ENCODE measurements around the gene TWIST2.

The TWIST2 gene

DNA sequence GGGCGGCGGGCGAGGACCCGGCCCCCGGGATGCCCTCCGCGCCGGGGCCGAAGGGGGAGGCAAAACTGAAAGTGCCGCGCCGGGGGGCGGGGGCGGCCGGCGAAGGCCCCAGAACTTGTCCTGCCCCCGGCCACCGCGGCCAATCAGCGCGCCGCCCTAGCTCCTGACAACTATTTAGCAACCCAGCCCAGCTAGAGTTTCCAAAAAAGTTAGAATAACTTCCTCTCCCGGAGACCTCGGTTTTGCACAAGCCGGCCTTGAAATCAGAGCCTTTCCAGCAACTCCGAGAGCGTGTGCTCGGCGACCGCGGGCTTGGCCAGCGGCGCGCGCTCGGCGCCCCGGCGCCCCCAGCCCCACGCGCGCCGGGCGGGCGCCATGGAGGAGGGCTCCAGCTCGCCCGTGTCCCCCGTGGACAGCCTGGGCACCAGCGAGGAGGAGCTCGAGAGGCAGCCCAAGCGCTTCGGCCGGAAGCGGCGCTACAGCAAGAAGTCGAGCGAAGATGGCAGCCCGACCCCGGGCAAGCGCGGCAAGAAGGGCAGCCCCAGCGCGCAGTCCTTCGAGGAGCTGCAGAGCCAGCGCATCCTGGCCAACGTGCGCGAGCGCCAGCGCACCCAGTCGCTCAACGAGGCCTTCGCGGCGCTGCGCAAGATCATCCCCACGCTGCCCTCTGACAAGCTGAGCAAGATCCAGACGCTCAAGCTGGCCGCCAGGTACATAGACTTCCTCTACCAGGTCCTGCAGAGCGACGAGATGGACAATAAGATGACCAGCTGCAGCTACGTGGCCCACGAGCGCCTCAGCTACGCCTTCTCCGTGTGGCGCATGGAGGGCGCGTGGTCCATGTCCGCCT, at the start of gene TWIST2:
Gene TWIST2 (plus strand): TSS at position 245 of the 850 bp plus-strand sequence. CDS start 131 bp downstream, at position 376.
- no peak for DNase-seq (ENCODE audit: low read depth in 2 of 3, low spot score in 2 of 3)

DNA sequence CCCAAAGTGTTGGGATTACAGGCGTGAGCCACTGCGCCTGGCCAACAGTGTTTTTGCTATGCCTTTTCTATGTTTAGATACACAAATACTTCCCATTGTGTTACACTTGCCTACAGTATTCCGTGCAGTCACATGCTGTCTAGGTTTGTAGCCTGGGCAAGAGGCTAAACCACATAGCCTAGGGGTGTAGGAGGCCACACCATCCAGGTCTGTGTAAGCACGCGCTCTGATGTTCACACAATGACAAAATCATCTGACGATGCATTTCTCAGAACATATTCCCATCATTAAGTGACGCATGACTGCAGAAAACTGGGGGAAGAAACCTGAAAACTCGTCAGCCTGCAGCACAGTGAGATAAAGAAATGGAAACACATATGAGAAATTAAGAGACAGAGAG, 46.1 kb upstream of the TWIST2 start:
- DNase-seq (ENCODE audit: low read depth in 2 of 3, low spot score in 2 of 3) = no peak

DNA sequence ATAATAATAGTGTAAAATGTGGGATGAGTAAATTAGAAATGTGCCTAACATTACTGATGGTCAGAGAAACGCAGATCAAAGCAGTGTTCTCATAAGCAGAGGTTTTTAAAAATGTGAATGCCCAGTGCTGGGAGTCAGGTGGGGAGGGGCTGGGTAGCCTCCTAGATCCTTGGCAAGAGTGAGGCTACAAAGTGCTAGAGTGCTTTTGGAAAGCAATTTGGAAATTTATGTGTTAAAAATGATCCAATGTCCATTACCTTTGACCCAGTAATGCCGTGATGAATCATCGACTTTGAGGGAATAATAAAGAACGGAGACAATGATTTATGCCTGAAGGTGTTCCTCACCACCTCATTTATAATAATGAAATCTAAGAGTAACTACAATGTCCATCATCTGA, 44.9 kb upstream of the TWIST2 start:
- no peak for DNase-seq (ENCODE audit: low read depth in 2 of 3, low spot score in 2 of 3)

DNA sequence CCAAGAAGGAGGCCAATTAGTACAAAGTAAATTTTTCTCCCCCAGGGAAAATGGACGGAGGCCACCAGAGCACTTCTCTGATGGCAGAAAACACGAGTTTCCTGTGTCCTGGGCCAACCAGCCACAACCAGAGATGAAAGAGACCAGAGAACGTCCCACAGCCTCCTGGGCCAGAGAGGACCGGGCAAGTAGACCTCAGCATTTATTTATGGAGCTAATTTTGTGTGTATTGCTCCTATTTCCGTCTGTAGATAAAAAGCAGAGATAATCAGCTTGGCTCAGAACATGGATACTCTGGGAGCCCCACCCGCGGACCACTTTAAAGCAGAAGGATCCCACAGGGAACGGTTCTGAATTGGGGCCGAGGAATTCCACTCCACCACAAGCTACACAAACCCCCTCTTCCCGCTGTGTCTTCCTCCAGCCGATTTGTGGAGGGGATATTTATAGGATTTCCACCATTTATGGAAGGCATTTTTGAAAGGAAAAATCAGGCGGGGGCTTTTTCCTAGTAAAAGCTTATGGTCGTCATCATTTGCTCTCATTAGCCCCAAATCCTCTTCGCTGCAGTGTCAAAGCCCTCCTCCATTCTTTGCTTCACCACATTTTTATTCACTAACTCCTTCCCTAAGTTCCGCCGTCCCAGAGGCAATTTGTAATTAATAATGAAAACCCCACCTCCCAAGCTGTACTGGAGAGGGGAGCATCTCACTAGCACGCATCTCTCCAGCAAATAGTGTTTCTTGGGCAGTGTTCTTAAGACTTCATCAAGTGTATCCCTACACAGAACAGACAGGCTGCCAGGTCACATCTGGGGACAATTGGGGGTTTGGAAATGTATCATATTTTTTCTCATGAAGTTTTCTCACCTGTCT, 43.7 kb upstream of the TWIST2 start:
- DNase-seq (ENCODE audit: low read depth in 2 of 3, low spot score in 2 of 3) = no peak

DNA sequence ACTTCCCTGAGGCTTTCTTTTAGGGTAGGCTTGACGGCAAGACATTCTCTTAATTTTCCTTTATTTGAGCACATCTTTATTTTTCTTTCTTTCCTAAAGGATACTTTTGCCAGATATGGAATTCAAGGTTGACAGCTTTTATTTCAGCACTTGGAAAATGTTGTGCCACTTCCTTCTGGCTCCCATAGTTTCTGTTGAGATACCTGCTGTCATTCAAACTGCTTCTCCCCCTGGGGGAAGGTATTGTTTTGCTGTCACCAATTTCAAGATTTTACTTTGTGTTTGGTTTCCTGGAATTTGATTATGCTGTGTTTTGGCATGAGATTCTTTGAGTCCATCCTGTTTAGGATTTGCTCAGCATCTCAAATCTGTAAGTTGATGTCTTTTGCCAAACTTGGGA, 39.1 kb upstream of the TWIST2 start:
- no peak for DNase-seq (ENCODE audit: low read depth in 2 of 3, low spot score in 2 of 3)

DNA sequence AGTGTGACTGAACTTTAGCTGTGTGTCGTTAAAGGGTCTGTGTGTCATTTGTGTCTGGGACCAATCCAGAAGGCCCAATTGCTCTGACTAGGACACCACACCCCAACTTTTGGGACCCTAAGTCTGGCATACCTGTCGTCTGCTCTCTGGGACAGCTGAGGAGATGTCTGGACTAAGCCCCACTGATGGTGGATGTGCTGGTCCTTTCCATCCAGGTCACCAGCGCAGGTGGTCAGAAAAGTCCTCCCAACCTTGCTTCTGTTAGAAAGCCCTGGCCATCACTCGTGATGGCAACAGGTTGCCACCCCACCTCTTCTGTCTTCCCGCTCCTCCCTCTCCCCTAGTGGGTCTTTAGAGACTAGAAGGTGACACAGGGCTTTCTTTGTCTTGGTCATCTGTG, 37.6 kb upstream of the TWIST2 start:
- no peak for DNase-seq (ENCODE audit: low read depth in 2 of 3, low spot score in 2 of 3)

DNA sequence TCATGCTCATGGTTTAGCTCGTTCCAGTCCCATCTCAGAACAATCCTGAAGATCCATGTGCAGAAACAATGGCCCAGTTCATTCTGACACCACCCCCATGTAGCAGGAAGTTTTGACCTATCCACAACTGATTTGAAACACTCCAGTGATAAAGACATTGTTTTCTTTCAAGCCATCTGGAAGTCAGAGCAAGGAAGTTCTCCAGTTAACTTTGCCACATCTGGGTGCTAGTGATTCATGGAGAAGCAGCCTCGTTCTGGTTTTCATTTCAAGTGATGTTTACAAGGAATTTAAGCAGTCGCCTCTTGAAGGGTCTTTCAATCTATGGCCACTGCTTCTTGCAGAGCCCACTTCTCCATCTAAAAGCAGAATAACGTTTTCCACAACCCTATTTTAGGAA, 36.6 kb upstream of the TWIST2 start:
- DNase-seq (ENCODE audit: low read depth in 2 of 3, low spot score in 2 of 3) = no peak

DNA sequence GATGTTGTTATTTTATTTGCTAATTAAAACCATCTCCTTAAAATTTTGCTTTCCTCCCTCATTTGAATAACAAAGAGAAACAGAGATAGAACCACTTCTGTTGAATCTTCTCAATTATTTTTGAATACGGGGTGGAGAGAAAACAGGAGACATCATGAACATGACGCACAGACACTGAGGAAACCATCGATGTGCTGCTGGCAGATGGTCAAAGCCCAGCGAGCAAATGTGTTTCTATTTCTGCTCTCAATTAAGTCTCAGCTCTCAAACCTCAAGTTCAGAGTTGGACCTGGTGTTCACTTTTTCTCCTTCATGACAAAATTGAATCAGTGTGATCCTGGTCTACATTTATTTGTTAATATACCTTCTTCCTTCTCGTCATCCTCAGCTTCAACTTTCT, 36.1 kb upstream of the TWIST2 start:
- no peak for DNase-seq (ENCODE audit: low read depth in 2 of 3, low spot score in 2 of 3)

DNA sequence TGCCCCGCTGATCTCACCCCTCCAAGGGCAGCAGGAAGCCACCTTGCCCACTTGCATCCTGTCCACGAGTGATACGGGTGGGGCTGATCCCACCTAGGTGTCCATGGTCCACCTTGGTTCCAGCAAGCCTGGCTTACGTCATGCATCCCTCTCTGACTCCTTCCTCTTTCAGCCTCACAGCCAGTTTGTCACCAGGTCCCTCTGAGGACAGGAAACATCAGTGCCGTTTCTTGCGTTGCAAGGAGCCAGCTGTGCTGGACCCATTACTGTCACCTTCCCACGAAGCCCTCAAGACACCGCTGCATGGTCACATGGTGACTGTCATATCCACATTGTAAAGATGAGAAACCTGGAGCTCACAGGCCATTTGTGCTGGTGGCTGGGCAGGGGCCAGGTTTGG, 34.8 kb upstream of the TWIST2 start:
- DNase-seq (ENCODE audit: low read depth in 2 of 3, low spot score in 2 of 3) = no peak

DNA sequence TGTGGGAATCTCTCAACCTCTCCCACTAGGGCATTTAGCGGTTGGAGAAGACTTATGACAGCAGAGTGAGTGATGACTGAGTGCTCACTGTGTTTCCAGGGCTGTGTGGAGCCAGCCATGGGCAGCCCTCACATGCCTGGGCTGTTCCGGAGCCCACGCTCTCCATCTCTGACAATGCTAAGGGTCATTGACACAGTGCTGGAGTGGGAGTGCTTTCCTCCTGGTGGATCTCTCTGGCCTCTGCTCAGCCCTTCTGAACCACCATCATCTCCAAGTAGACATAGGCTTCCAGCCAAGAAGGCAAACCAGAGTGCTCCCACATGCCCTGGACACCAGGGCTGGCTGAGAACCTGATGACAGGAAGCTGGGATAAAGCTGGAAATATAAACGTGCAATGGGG, 33.1 kb upstream of the TWIST2 start:
- DNase-seq (ENCODE audit: low read depth in 2 of 3, low spot score in 2 of 3) = no peak

DNA sequence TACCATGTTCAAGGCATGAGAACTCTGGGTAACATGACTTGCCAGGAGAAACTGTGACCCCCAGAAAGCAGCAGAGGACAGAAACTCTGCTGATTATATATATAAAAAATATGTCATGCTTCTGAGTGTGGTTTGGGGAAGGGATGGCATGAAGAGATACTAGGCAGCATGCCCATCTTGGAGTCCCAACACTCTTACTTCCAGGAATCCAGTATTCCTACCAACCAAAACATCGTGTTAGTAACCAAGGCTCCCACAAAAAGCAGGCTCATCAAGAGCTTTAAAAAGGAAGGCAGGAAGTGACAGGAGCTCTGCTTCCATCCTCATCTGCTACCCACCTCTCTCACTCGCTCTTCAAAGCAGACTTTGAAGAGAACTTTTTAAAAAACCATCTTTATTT, 31.6 kb upstream of the TWIST2 start:
- no peak for DNase-seq (ENCODE audit: low read depth in 2 of 3, low spot score in 2 of 3)

DNA sequence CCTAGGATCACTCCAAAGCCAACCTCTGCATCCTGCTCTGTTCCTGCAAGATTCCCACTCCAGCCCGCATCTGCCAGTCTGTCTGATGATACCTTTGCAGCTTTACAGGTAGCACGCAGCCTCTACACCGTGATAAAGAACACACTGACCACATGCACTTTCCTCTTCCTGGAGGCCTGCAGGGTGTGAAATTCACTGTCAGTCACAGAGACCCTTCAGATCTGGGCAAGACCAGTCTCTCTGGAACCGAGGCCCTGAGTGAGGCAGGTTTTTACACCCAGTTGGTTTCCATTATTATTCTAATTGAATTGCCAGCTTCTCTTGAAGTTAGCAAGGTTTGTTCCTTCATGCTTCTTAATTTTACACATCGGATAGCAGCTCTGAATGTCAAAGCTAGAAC, 30.5 kb upstream of the TWIST2 start:
- DNase-seq (ENCODE audit: low read depth in 2 of 3, low spot score in 2 of 3) = no peak

DNA sequence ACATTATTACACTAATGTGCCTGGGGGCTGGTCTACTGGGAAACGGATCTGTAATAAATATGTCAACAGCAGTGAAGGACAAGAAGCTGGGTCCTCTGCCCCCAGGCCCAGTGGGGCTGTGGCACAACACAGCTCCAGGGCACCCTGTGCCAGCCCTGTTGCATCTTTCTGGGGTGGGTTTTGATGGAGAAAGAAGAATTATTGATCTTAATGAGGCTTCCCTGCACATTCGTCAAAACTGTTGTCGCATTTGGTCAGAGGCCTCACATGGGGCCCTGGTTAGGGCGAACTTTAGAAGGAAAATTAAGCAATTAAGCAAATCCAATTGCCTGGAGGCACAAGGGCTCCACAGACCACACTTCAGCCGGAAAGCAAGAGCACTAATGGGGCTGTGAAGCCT, 30.0 kb upstream of the TWIST2 start:
- no peak for DNase-seq (ENCODE audit: low read depth in 2 of 3, low spot score in 2 of 3)

DNA sequence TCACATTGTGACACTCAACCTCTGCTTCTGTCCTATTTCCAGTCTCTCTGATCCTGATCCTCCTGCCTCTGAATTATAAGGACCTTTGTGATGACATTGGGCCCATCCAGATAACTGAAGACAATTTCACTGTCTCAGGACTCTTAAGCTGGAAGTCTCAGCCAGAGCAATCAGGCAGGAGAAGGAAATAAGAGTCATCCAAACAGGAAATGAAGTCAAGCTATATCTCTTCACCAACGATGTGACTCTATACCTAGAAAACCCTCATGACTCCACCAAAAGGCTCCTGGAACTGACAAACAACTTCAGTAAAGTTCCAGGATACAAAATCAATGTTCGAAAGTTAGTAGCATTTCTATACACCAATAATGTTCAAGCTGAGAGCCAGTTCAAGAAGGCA, 29.3 kb upstream of the TWIST2 start:
- DNase-seq (ENCODE audit: low read depth in 2 of 3, low spot score in 2 of 3) = no peak

DNA sequence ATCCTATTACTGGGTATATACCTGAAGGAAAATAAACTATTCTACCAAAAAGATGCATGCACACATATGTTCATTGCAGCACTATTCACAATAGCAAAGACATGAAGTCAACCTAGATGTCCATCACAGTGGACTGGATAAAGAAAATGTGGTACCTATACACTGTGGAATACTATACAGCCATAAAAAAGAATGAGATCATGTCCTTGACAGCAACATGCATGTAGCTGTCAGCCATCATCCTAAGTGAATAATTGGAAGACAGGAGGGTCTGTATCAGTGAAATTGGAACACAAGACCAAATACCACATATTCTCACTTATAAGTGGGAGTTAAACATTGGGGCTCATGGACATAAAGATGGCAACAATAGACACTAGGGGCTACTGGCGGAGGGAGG, 27.7 kb upstream of the TWIST2 start:
- DNase-seq (ENCODE audit: low read depth in 2 of 3, low spot score in 2 of 3) = no peak

DNA sequence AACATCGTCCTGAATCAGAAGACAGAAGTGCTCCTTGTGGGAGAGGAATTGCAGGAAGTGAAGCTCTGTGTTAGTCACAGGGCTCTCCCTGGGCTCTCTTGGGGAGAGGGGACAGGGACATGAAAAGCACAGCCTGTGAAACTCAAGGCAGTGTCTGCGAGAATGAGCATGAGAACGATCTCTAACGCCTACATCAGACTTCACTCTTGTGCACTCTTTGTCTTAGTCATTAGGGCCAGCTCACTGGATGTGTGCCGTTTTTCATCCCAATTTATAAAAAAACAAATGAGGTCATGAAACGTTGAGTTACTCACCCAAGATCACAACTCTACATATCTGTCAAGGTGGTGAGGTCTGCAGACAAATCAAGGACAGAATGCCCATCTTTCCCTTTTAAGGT, 27.0 kb upstream of the TWIST2 start:
- DNase-seq (ENCODE audit: low read depth in 2 of 3, low spot score in 2 of 3) = no peak

DNA sequence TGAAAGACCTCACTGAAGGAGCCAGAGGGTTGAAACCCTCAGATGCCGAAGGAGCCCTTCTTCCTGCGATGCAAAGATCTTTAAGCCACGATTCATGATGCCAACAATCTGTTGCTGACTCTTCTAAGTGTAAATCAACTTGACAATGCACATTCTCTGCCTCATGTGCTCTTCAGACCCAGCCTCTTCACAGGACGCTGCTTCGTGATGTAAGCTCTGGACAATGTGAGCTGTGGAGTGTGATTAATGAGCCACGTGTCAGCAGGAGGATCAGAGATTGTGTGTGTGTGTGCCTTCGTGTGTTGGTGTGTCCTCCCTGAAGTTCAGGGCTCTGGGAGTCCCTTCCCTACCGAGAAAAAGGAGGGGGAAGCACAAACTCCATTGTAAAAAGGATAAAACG, 26.5 kb upstream of the TWIST2 start:
- DNase-seq (ENCODE audit: low read depth in 2 of 3, low spot score in 2 of 3) = no peak

DNA sequence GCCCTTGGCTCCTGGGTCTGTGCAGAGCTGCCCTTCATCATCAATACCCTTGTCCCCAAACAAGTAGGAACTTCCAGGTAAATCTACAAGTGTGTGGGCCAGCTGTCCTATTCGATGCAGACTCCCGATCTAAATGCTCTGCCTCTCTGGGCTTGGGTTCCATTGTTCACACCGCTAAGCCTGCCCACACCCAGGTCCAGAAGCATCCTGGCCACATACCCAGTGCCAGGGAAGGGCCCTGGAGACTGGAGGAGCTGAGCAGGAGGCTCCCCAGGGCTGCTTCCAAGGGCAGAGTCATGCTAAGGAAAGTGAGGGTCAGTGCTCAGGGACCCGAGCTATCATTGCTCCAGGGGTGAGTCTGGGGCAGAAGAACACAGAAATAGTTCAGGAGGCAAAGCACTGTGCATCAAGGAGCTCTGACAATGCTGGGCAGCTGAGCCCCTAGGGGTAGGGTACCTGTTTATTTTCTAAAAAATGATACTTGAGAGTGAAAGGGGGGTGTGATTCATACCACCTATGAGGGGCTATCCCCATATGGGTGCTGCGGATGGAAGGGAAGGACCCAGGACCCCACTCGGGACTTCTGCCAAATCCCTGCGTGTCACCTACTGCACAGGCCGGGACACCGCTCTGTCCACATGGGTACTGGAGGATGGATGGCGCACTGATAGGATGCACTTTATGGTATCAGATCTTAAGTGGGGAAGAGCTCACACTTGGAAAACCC, 25.8 kb upstream of the TWIST2 start:
- DNase-seq (ENCODE audit: low read depth in 2 of 3, low spot score in 2 of 3) = no peak

DNA sequence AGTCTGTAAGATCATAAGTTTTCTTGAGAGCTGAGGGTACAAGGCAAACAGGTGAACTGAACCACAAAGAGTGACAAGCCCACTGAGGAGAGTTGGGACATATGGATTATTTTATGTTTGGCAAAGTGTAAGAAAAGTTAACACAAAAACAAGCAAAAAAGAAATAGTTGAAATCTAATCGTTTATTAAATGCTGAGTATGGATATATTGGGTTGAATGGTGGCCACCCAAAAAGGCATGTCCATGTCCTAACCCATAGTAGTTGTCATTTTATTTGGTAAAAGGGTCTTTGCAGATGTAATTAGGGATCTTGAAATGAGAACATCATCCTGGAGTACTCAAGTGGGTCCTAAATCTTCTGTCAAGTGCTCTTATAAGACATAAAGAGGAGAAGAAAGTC, 24.9 kb upstream of the TWIST2 start:
- no peak for DNase-seq (ENCODE audit: low read depth in 2 of 3, low spot score in 2 of 3)

DNA sequence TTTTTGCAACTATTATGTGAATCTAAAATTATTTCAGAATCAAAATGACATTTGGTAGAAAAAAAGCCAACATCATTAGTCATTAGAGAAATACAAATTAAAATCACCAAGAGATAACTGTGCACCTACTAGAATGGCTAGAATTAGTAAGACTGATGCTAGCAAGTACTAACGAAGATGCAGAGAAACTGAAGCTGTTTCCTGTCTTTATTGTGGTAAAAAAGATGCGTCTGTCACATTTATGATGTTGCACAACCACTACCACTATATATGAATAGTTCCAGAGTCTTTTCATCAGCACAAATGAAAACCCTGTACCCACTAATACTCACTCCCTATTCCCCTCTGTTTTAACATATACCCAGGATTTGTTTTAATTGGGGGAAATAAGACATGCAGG, 16.7 kb upstream of the TWIST2 start:
- no peak for DNase-seq (ENCODE audit: low read depth in 2 of 3, low spot score in 2 of 3)

DNA sequence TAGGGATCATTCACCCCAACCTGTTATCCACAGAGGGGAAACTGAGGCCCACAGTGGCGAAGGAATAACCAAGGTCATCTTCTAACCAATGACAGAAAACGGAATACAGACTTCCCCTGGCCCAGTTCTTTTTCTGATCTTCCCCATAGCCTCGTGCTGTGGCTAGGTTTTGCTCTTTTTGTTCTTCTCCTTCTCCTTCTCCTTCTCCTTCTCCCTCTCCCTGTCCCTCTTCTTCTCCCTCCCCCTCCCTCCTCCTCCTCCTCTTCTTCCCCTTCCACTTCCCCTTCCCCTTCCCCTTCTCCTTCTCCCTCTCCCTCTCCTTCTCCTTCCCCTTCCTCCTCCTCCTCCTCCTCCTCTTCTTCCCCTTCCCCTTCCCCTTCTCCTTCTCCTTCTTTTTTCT, 12.9 kb upstream of the TWIST2 start:
- DNase-seq (ENCODE audit: low read depth in 2 of 3, low spot score in 2 of 3) = no peak
